Activated CD4-positive, alpha-beta T cell treated with anti-CD3 and anti-CD28 coated beads, Interleukin-2, amount 50 U/mL, for 16 hours (primary cell): ENCODE data around the gene MTMR10.

Experiments
- DNase-seq: peaks from one replicate; pipeline ENCODE4 v3.0.0-alpha.2; 2020

The MTMR10 gene

DNA sequence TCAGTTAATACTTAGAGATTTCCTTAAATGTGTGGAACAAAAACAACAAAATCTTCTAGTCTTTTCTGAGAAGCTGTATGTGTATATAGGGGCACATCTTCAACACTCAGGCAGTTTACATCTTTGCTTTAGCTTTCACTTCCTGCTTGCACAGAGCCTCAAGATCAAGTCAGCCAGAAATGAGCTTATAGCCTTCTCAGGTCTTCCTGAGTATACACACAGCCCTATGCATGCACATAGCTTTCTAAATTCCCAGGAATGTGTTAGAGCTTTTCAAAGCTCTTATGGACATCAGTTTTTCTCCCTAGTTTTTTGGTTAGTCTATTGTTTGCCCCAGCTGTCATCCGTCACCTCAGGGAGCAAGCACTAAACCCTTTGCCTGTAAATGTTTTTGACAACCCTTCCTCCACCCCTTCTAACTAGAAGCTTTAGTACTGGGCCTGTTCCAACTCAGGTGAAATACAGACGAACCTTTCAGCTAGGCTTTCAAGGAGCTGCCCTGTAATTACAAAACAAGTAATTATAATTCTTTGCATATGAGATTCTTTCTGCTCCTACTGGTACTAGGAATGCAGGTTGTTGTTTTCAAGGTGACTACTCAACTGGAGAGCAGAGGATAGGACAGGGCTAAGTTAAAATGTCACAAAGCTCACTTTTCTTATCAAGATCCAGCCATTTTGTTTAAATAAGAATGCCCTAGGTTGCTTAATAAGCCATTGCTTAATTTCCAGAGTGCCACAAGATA is 22.6 kb upstream of the MTMR10 start:
- DNase-seq: no peak

GRCh38 chr15:31012455-31012854 is 21.0 kb upstream of the MTMR10 start:
- no peak for DNase-seq

DNA sequence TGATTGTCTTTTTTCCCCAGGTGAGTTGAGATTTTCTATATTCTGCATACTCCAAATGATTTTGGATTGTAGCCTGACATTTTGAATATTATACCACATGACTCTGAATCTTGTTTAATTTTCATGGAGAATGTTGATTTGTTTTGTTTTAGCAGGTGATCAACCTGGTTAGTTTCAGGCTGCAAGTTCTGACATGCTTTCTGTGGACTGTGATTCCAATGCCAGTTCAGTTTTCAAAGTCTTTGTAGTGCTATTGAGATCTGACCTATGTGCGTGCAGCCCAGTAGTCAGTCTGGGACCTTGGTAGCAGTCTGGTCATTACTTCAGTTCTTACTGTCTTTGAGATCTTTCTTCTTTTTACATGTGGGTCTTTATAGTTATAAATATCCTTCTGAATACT is 18.6 kb upstream of the MTMR10 start:
- no peak for DNase-seq

GRCh38 chr15:31005660-31006059 is 14.2 kb upstream of the MTMR10 start:
- DNase-seq: no peak

DNA sequence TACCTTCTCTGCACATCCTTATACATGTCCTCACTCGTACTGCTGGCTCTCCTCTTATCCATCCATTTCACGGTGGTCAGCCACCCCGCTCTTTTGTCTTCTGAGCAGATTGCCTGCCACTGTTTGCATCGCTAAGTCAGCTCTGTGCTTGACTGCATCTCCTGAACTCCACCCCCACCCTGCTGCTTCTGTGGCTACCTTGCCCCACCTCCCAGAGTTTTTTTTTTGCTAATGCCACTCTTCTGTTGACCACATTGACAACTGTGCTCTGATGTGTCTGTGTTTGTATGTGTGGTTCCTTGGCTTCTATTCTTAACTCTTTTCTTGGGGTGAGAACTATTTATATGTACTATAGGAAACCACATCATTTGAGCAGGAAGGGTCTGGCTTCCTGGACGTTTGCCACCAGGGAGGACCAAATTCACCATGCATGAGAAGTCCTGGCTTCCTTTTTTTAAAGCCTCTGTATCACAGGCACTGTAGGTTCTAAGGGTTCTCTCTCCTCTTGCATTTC is 12.8 kb upstream of the MTMR10 start:
- DNase-seq: peak; percentile 16

GRCh38 chr15:31001702-31002101 is 10.3 kb upstream of the MTMR10 start:
- DNase-seq: no peak

- DNase-seq: no peak
Observed at GRCh38 chr15:30999729-31000128, 8.3 kb upstream of the MTMR10 start.

GRCh38 chr15:30997270-30997669 is 5.8 kb upstream of the MTMR10 start:
- no peak for DNase-seq

DNA sequence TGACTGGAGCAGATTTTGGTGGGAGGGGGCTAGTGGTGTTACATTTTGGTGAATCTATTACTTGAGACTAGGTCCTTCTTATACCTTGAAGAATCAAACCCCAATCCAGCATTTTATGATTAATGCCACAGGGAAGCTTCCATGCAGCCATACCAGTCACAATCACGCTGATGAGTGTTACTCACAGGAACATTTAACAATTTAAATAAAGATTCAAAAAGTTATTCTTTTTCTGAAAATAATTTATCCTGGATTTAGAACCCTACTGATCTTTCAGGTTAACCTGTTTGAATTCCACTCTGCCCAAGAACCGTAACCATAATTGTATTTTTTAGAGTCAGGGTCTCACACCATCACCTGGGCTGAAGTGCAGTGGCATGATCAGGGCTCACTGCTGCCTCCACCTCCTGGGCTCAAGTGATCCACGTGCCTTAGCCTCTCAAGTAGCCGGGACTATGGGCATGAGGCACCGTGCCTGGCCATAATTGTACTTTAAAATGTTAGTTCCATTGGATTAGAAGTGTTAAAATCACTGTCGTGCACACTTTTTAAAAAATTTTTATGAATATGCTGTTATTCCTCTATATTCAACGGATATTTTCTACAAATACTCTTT is 929 bp upstream of the MTMR10 start:
- DNase-seq: no peak

DNA sequence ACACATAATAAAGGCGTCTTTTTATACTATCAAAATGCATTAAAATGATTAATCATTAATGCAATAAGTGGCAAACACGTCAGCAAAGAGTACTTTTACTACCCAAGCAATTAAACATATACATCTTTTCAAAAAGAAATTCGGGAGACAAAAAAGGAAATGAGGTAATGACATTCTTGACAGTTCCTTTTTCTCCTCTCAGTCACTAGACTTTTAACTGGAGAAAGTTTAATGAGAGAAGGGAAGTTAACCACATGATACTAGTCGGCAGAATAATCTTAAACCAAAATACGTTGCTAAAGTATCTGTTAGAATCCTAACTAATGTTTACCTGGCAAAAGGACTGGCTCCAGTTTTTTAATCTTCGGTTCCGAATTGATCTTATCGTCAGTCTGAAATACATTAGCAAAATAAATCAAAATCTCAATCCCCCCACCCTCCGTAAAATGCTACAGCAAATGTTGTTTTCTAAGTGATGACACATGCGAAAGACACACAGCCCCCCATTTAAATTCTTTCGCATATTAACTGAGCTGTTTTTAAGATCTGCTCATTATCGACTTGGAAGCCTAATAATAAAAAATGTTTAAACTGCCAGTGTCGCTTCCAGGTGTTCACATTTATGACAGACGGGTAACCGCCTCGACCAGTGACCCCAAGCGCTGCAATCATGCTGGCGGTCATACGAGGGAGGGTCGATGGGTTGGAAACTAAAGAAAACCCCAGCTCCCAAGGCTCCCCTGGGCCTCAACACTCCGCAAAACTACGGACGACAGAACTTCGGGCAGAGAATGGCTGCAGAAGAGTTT is 778 bp downstream of the MTMR10 start:
- no peak for DNase-seq

GRCh38 chr15:30990036-30990435 is 1.4 kb downstream of the MTMR10 start:
- peak; percentile 21 for DNase-seq

GRCh38 chr15:30985081-30985531 is 6.3 kb downstream of the MTMR10 start:
- no peak for DNase-seq

DNA sequence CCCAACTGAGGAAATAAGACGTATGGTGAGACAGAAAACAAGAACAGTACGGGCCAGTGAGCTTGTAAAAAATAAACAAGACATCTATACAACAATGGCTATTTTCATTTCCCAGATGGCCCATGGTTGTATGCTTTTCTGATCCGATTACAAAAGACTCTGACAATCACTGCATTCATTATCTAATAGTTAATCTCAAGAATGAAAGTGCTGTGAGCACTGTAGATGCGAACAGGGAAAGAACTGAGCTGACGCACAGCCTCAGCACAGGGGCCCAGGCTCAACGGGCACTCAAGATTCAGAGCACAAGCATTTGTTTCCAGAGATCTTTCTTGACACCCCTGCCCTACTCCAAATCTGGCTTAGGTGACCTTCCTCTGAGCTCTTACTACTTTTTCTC is 6.9 kb downstream of the MTMR10 start:
- no peak for DNase-seq

GRCh38 chr15:30984118-30984517 is 7.3 kb downstream of the MTMR10 start:
- DNase-seq: no peak

DNA sequence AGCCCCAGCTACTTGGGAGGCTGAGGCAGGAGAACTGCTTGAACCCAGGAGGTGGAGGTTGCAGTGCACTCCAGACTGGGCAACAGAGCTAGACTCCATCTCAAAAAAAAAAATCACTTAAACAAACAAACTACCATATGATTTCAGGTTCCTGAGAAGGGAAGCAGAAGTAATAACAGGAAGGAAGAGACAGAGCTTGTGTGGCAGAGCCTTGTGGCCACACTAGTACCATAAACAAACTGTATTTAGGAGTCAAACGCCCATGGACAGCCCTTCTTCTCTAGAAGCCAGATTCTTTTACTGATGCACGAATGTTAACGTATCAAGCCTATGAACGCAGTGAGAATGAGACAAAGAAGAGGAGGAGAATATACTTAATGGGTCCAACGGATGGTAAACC is 12.0 kb downstream of the MTMR10 start:
- no peak for DNase-seq

DNA sequence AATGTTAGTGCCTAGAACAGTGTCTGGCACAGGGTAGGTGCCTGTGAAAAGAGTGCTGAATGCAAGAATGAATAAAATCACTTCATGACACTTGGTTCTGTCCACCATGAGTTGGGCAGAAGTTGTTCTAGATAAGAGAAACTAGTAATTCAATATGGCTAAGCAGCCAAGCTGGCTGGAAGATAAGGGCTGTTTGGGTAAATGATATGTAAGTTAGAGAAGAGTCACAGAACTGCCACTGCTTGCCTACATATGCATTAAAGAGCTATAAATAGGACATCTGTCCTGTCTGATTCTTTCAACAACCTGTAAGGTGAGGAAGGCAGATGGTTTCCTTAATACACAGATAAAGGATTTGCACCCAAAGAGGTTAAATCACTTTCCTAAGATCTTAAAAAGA is 13.1 kb downstream of the MTMR10 start:
- no peak for DNase-seq

- no peak for DNase-seq
Observed at GRCh38 chr15:30974112-30974511, 17.3 kb downstream of the MTMR10 start.

- no peak for DNase-seq
Observed at GRCh38 chr15:30973379-30973778, 18.0 kb downstream of the MTMR10 start.

DNA sequence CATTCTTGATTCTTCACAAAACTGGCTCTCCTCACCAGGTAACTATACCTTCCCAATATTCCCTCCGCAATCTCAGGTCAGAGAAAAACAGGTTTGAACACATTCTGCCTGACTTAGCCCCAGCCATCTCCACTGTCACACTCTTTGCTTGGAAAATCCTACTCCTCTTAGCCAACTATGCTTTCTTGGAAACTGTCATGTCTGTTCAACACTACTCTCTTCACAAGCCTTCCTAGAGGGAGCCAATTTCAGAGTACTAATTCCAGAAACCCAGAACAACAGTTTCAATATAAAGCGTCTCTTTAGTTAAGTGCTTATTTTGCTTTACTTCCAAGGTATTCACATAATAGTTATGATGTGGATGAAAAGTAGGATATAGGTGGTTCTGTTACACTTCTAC is 21.7 kb downstream of the MTMR10 start:
- no peak for DNase-seq

GRCh38 chr15:30963681-30964080 is 27.7 kb downstream of the MTMR10 start:
- DNase-seq: no peak

DNA sequence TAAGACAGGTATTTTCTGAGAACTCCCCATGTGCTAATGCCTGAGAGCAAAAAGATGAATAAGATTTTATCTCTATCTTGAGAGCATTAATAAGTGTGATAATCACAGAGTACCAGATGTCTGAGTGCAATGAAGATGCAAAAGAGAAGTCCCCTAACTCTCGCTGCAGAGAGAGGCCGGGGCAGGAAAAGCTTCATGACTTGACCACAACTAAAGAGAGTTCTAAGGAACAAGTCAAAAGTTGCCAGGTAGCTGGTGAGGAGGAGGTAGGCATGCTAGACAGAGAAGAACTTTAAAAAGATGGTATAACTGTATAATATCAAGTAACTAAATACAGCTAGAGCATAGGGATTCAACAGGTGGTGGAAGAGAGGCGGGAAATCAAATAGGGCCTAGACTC is 28.8 kb downstream of the MTMR10 start:
- no peak for DNase-seq

DNA sequence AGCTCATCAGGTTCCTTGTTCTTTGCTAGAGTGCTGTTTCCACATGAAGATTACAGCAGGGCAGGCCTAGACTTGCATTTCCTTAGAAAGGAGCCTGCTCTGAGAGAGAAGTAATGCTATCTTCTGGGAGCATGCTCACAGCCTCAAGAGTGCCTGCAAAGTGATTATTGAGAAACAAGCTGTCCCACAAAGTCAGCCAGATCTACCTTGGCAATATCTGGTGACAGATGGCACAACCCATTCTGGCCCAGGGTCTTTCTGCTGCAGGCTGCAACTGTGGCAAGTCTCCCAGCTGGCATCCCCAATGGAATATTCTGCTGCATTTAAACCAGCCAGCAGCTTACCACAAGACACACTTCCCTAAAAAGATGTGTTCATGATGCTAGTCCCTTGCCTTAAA is 29.3 kb downstream of the MTMR10 start:
- no peak for DNase-seq

- no peak for DNase-seq
Observed at GRCh38 chr15:30958219-30958618, 33.2 kb downstream of the MTMR10 start.
